Gastroesophageal sphincter (tissue), 4 donors: ENCODE results near the gene ZSCAN21. TPM values are rescaled to one million over a fixed set of nuclear protein-coding genes. Genes with fewer than 3 reads are reported as not detected.

Experiments used
- ATAC-seq: fragments of 150-250 bp; one replicate; pipeline ENCODE4 v1.9.1; 2016; ENCODE audit warnings: mild to moderate bottlenecking, moderate library complexity
- H3K27ac ChIP-seq, 4 donors: fragments of 200-600 bp; sonication (generic) in 3 of 4; 1 replicate in 3 of 4; 2 replicates in 1 of 4; pipeline ENCODE4 v1.5.1; 2016 to 2019
- H3K27me3 ChIP-seq: fragments of 200-600 bp; sonication (generic); one replicate; pipeline ENCODE4 v1.5.1; 2019
- H3K36me3 ChIP-seq, 2 donors: fragments of 200-600 bp; sonication (generic); one replicate each; pipeline ENCODE4 v1.5.1; 2019; ENCODE audit warnings: control low read depth in 1 of 2
- H3K4me1 ChIP-seq, 3 donors: fragments of 200-600 bp; sonication (generic); 1 replicate in 2 of 3; 2 replicates in 1 of 3; pipeline ENCODE4 v1.5.1; 2016 to 2019; ENCODE audit warnings: control low read depth in 2 of 3
- H3K4me3 ChIP-seq, 2 donors: fragments of 200-600 bp; sonication (generic); one replicate each; pipeline ENCODE4 v1.5.1; 2019; ENCODE audit warnings: mild to moderate bottlenecking in 1 of 2, moderate library complexity in 1 of 2
- H3K9me3 ChIP-seq, 3 donors: fragments of 200-600 bp; sonication (generic); one replicate each; pipeline ENCODE4 v1.5.1; 2017 to 2019; ENCODE audit warnings: control low read depth in 2 of 3
- EP300 ChIP-seq: sonication (generic); formaldehyde crosslinking; IDR thresholded peaks from one replicate; pipeline ENCODE4 v1.6.1; 2017; ENCODE audit warnings: antibody characterized with exemption, mild to moderate bottlenecking
- POLR2A ChIP-seq, 2 donors: fragments of 450-650 bp; IDR thresholded peaks; one replicate each; pipeline ENCODE4 v1.6.1; 2017; ENCODE audit warnings: antibody characterized with exemption in 2 of 2, mild to moderate bottlenecking in 2 of 2, moderate library complexity in 1 of 2
- POLR2AphosphoS5 ChIP-seq: sonication (generic); formaldehyde crosslinking; IDR thresholded peaks from one replicate; pipeline ENCODE4 v1.6.1; 2017; ENCODE audit warnings: antibody characterized with exemption
- WGBS, 2 donors: methylation state at CpG; one replicate each; pipeline ENCODE4 v1.1.5; 2018; ENCODE audit warnings: low coverage in 1 of 2; 5-methylcytosine and 5-hydroxymethylcytosine counted together
- total RNA-seq, 4 donors: library from RNA; depleted of rRNA; stranded (reverse); fragments of >200 nt; gene quantifications; one replicate each; pipeline ENCODE4 v1.1.0, GENCODE V29; 2016
- TF ChIP-seq, protein P1 (sequence below), 4 experiments: fragments of 200-600 bp in 2 of 4; fragments of 450-650 bp in 2 of 4; sonication (generic) in 1 of 4; IDR thresholded peaks; one replicate each; pipeline ENCODE4 v1.5.1; 2017 to 2019; ENCODE audit warnings: antibody characterized with exemption in 4 of 4, mild to moderate bottlenecking in 2 of 4, moderate library complexity in 2 of 4

Gene ZSCAN21
- total RNA-seq, 4 donors from 2014 or later: 14.0 to 21.9 (median 20.9) TPM

DNA sequence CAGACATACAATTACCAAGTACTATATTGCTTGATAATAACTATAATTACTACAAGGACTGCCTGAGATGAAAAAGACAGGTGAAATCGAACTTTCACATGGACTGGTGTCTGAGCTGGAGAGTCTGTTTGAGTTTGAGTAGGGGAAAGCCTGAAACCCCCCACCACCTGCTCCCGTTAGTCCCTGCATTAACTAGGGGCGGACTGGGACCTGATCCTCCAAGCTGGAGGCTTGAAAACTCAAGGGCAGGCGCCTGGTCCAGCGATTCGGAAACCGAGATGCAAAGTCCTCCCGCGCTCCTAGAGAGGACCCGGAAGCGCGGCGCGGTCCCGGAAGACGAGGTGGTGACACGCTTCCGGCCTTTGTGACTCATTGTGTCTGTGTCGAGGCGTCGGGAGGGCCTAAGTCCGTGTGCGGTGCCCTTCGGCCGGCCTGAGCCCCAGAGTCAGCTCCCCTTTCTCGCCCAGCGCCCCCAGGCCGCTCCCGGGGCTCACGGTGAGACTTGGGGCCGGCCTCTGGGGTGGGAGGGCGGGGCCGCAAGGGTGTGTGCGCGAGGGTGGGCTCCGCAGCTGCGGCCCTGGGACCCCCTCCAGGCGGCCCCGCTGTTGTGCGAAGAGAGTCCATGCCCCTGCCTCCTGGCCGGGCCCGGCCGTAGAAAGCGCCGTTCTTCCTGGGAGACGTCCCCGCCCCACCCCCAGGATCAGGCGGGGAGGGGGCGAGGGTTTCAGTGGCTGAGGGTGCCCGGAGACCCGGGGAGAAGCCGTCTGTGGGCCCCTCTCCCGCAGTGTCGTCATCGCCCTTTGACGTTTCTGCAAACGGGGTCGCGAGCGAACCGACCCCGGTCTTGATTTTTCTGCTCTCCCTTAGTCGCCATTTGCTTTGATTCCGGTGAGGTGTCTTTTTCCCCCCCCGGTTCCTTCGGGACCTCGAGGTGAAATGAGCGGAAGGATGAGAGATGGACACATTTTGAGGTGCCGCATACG lies 34.1 kb upstream of the ZSCAN21 start, which contains the start of gene ZKSCAN1:
Gene ZKSCAN1, plus strand, starts transcription at position 365 of the 983 bp plus-strand sequence. CDS start 7,911 bp downstream, outside the sequence.
- no peaks in the 10 kb centered on the region for H3K27me3 ChIP-seq
- H3K4me1 ChIP-seq: peaks cover 0 to 50% (median 10%) of the 10 kb centered on the region in 3 donors
- TF ChIP-seq POLR2AphosphoS5 (peak; percentile 97), EP300 (no peak), POLR2A (IDR thresholded peaks at IDR 0.05) (peak; percentile 73 to 75)
- TF ChIP-seq, protein P1, sequence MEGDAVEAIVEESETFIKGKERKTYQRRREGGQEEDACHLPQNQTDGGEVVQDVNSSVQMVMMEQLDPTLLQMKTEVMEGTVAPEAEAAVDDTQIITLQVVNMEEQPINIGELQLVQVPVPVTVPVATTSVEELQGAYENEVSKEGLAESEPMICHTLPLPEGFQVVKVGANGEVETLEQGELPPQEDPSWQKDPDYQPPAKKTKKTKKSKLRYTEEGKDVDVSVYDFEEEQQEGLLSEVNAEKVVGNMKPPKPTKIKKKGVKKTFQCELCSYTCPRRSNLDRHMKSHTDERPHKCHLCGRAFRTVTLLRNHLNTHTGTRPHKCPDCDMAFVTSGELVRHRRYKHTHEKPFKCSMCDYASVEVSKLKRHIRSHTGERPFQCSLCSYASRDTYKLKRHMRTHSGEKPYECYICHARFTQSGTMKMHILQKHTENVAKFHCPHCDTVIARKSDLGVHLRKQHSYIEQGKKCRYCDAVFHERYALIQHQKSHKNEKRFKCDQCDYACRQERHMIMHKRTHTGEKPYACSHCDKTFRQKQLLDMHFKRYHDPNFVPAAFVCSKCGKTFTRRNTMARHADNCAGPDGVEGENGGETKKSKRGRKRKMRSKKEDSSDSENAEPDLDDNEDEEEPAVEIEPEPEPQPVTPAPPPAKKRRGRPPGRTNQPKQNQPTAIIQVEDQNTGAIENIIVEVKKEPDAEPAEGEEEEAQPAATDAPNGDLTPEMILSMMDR (IDR thresholded peaks at IDR 0.05): no peak
- H3K36me3 ChIP-seq: no peaks in the 10 kb centered on the region
- H3K27ac ChIP-seq: peak within 1 kb of the TSS; percentile 97 to 98 (median 98)
- H3K9me3 ChIP-seq: no peaks in the 10 kb centered on the region
- peak within 1 kb of the TSS; percentile 80 to 90 for H3K4me3 ChIP-seq
- peak; percentile 97 for ATAC-seq
- WGBS, 2 donors: 14% methylated on average over 6 of the region's 70 CpGs

DNA sequence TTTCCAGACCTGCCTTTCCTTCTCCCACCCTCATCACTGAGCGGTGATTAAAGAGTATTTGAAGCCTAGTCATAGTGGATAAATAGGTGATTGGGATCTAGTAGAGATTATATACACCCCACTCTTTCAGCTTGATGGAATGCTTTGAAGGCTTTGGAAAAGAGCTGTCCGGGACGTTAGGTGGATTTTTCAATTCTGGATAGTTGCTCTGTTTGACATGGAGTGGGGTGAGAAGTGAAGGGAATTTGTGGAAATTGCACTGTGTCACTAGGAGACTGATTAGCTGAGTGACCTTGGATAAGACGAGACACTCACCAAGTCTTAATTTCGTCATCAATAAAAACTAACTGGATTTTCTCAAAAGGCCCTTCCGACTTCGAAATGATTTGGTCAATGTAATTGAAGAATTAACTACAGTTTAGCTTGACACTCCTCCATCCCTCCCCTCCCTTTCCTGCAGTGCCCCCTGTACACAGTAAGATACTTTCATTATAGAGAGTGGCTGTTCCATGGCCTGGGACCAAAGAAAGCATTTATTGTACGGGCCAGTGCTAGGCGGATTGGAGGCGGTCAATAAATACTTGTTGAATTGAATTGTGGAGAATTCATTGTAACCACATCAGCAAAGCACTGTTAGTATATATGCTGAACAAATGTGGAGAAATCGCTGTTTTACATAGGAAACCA lies 33.2 kb upstream of the ZSCAN21 start:
- Histone ChIP-seq H3K27ac (peak overlapping the region; percentile 97 to 98 (median 98)), H3K9me3 (no peaks in the 10 kb centered on the region), H3K27me3 (no peaks in the 10 kb centered on the region), H3K36me3 (no peaks in the 10 kb centered on the region), H3K4me3 (peak overlapping the region; percentile 80 to 90), H3K4me1 (peaks cover 0 to 56% (median 10%) of the 10 kb centered on the region in 3 donors)
- no peak for ATAC-seq
- TF ChIP-seq POLR2AphosphoS5: no peak
- no peak for TF ChIP-seq POLR2A (IDR thresholded peaks at IDR 0.05)
- no peak for TF ChIP-seq EP300
- TF ChIP-seq, protein P1 (IDR thresholded peaks at IDR 0.05): no peak
- WGBS, 2 donors: 11 to 19% methylated on average over 10 to 11 of the region's 11 CpGs

DNA sequence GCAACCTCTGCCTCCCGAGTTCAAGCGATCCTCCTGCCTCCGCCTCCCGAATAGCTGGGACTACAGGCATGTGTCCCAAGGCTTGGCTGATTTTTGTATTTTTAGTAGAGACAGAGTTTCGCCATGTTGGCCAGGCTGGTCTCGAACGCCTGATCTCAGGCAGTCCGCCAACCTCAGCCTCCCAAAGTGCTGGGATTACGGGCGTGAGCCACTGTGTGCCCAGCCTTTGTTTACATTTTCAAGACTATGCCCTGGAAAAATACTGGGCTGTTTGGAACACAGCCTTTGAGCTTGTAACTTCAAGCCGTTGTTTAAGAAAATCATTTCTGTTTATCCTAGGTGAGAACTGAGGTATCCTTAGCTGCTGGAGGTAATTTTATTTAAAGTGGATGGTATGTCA lies 32.3 kb upstream of the ZSCAN21 start:
- Histone ChIP-seq H3K4me3 (peak overlapping the region in 1 of 2 donors; percentile 90), H3K4me1 (peaks cover 0 to 66% (median 10%) of the 10 kb centered on the region in 3 donors)

GRCh38 chr7:100017875-100018274 lies 31.7 kb upstream of the ZSCAN21 start:
- 88 to 95% methylated on average over 5 of the region's 5 CpGs for WGBS, 2 donors
- H3K27ac ChIP-seq: peak overlapping the region; percentile 39 to 98 (median 80)

More for the DNA sequence above, 32.3 kb upstream of the ZSCAN21 start:
- no peaks in the 10 kb centered on the region for H3K27me3 ChIP-seq
- no peak for ATAC-seq
- peaks cover 0 to 5% of the 10 kb centered on the region in 2 donors for H3K36me3 ChIP-seq
- H3K27ac ChIP-seq: peak overlapping the region; percentile 39 to 98 (median 80)
- TF ChIP-seq POLR2AphosphoS5 (peak; percentile 34), POLR2A (IDR thresholded peaks at IDR 0.05) (no peak), EP300 (no peak)
- TF ChIP-seq, protein P1 (IDR thresholded peaks at IDR 0.05): no peak
- 62 to 80% methylated on average over 2 to 9 of the region's 11 CpGs for WGBS, 2 donors
- H3K9me3 ChIP-seq: no peaks in the 10 kb centered on the region

More at GRCh38 chr7:100017875-100018274, 31.7 kb upstream of the ZSCAN21 start:
- H3K4me3 ChIP-seq: no peak overlapping the region
- no peaks in the 10 kb centered on the region for H3K27me3 ChIP-seq
- no peak for ATAC-seq
- peaks cover 0 to 11% of the 10 kb centered on the region in 2 donors for H3K36me3 ChIP-seq
- TF ChIP-seq EP300 (no peak), POLR2AphosphoS5 (no peak), POLR2A (IDR thresholded peaks at IDR 0.05) (no peak)
- TF ChIP-seq, protein P1 (IDR thresholded peaks at IDR 0.05): no peak
- no peaks in the 10 kb centered on the region for H3K9me3 ChIP-seq
- H3K4me1 ChIP-seq: peaks cover 0 to 72% (median 10%) of the 10 kb centered on the region in 3 donors
